ENCODE measurements around the gene PRELID1. TPM values are rescaled to one million over a fixed set of nuclear protein-coding genes. Genes with fewer than 3 reads are reported as not detected.

PRELID1 gene
- total RNA-seq, 1 donor from 2014 or later, result 196 TPM

DNA sequence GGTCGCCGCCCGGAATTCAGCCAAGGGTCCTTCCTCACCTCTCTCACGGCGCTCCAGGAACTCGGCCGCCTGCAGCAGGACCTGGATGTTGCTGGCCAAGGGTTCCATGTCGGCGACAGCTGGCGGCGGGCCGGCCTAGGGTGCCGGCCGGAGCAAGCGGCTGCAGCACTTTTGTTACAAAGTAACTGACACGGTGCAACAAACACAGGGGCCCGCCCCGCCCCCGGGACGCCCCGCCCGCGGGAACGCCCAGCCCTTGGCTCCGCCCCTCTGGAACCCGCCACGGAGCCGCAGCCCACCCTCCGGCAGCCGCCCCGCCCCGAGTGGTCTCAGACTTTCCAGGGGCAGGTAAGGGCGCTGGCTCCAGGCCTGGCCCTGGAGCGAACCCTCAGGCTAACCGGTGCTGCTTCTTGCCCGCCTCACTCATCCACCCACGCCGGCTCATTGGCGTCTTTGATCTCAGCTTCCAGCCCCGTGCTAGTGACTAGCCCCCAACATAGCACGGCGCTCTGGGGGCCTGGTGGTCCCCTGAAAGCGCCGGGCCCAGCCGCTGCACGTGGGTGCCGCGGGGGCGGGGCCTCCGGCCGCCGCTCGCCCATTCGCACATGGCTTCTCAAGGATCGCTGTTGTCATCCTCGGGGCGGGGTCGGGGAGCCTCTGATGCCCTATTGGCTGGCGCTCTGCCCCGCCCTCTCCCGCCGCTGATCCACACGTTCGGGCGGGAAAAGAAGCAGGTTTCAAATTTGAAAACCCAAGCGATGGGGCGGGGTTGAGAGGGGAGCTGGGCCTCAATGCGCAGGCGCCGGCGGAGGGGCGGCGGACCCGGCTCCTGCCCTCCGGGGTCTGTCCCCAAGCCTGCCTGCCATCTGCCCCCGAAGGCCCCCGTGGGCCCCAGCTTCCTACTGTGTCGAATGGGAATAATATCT lies 8.4 kb downstream of the PRELID1 start, which contains the start of gene MXD3:
MXD3 (minus strand) TSS at position 176 of the 926 bp plus-strand sequence; CDS start at position 108, 68 bp downstream.
- no peak for FAIRE-seq
- peak within 1 kb of the TSS; percentile 81 for H3K27ac Mint-ChIP-seq (ENCODE audit: unreplicated experiment)

DNA sequence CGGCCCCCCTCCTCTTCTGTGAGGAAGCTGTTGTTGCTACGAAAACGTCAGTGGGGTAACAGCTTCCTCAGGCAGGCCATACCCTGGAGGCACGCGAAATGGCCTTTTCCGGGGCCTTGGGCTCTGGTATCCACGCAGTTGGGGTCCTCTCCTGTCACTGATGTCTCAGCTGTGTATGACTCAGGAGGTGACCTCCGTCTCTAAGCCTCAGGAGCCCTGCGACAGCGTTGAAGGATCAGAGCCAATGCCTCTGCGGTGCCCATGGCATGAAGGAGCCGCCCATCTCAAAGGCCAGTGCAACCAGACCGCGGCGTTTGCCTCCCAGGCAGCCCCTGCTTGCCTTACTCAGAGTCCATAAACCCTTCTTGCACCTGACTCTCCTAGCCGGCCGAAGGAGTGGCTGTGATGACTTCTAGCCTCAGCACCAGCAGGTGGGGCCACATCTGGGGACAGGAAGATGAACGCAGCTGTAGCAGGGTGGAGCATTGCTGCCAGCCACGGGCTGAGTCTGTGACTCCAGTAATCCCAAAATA lies 9.1 kb downstream of the PRELID1 start:
- no peaks in the 10 kb centered on the region for H3K27me3 ChIP-seq (ENCODE audit: insufficient read depth, low read length)
- FAIRE-seq (no peak), DNase-seq (ENCODE audit: low read depth) (no peak)
- peaks cover 4% of the 10 kb centered on the region for H3K4me1 Mint-ChIP-seq (ENCODE audit: low read depth, unreplicated experiment)
- peaks cover 14% of the 10 kb centered on the region for H3K79me2 ChIP-seq (ENCODE audit: insufficient read depth, low read length)
- TF ChIP-seq, protein P1, sequence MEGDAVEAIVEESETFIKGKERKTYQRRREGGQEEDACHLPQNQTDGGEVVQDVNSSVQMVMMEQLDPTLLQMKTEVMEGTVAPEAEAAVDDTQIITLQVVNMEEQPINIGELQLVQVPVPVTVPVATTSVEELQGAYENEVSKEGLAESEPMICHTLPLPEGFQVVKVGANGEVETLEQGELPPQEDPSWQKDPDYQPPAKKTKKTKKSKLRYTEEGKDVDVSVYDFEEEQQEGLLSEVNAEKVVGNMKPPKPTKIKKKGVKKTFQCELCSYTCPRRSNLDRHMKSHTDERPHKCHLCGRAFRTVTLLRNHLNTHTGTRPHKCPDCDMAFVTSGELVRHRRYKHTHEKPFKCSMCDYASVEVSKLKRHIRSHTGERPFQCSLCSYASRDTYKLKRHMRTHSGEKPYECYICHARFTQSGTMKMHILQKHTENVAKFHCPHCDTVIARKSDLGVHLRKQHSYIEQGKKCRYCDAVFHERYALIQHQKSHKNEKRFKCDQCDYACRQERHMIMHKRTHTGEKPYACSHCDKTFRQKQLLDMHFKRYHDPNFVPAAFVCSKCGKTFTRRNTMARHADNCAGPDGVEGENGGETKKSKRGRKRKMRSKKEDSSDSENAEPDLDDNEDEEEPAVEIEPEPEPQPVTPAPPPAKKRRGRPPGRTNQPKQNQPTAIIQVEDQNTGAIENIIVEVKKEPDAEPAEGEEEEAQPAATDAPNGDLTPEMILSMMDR (IDR thresholded peaks at IDR 0.05; ENCODE audit: insufficient read depth, low read depth, low read length), result no peak
- TF ChIP-seq EZH2 (IDR thresholded peaks at IDR 0.05; ENCODE audit: insufficient read depth, low read length), result no peak
- peak overlapping the region; percentile 68 for H3K9ac ChIP-seq (ENCODE audit: low read length)
- peak overlapping the region; percentile 62 for H3K27ac ChIP-seq (ENCODE audit: low read depth, low read length)
- H3K4me3 ChIP-seq (ENCODE audit: insufficient read depth, low read depth, low read length), result peak overlapping the region; percentile 70
- no peaks in the 10 kb centered on the region for H3K36me3 ChIP-seq (ENCODE audit: insufficient read depth, low read length)
- no peaks in the 10 kb centered on the region for H3K27me3 Mint-ChIP-seq (ENCODE audit: low read depth, unreplicated experiment)
- no peaks in the 10 kb centered on the region for H3K9me3 ChIP-seq (ENCODE audit: insufficient read depth, low read depth, low read length)
- peaks cover 36% of the 10 kb centered on the region for H4K20me1 ChIP-seq (ENCODE audit: insufficient read depth, low read length)
- peaks cover 19% of the 10 kb centered on the region for H3K4me1 ChIP-seq (ENCODE audit: insufficient read depth, low read length)
- peak overlapping the region; percentile 97 for H3K4me2 ChIP-seq (ENCODE audit: low read length)
- H3K36me3 Mint-ChIP-seq (ENCODE audit: low read depth, unreplicated experiment), result peaks cover 3% of the 10 kb centered on the region
- no peak overlapping the region for H3K27ac Mint-ChIP-seq (ENCODE audit: unreplicated experiment)
- peak overlapping the region; percentile 20 for H3K4me3 Mint-ChIP-seq (ENCODE audit: unreplicated experiment)
- no peaks in the 10 kb centered on the region for H3K9me3 Mint-ChIP-seq (ENCODE audit: unreplicated experiment)
- H2AFZ ChIP-seq (ENCODE audit: low read depth, low read length), result peak overlapping the region; percentile 59

More for the DNA sequence above, 8.4 kb downstream of the PRELID1 start, which contains the start of gene MXD3:
- Histone ChIP-seq H3K27ac (ENCODE audit: low read depth, low read length) (peak within 1 kb of the TSS; percentile 81), H4K20me1 (ENCODE audit: insufficient read depth, low read length) (peaks cover 33% of the 10 kb centered on the region), H3K36me3 (ENCODE audit: insufficient read depth, low read length) (peaks cover 1% of the 10 kb centered on the region), H3K27me3 (ENCODE audit: insufficient read depth, low read length) (no peaks in the 10 kb centered on the region), H3K79me2 (ENCODE audit: insufficient read depth, low read length) (peaks cover 18% of the 10 kb centered on the region), H3K9ac (ENCODE audit: low read length) (peak within 1 kb of the TSS; percentile 78), H3K4me1 (ENCODE audit: insufficient read depth, low read length) (peaks cover 19% of the 10 kb centered on the region), H3K9me3 (ENCODE audit: insufficient read depth, low read depth, low read length) (no peaks in the 10 kb centered on the region), H2AFZ (ENCODE audit: low read depth, low read length) (peak within 1 kb of the TSS; percentile 64), H3K4me2 (ENCODE audit: low read length) (peak within 1 kb of the TSS; percentile 97), H3K4me3 (ENCODE audit: insufficient read depth, low read depth, low read length) (peak within 1 kb of the TSS; percentile 70)
- H3K4me3 Mint-ChIP-seq (ENCODE audit: unreplicated experiment), result peak within 1 kb of the TSS; percentile 80
- DNase-seq (ENCODE audit: low read depth), result peak; percentile 74
- no peaks in the 10 kb centered on the region for H3K27me3 Mint-ChIP-seq (ENCODE audit: low read depth, unreplicated experiment)
- peaks cover under 1% of the 10 kb centered on the region for H3K36me3 Mint-ChIP-seq (ENCODE audit: low read depth, unreplicated experiment)
- H3K4me1 Mint-ChIP-seq (ENCODE audit: low read depth, unreplicated experiment), result peaks cover 4% of the 10 kb centered on the region
- TF ChIP-seq, protein P1 (IDR thresholded peaks at IDR 0.05; ENCODE audit: insufficient read depth, low read depth, low read length), result no peak
- no peak for TF ChIP-seq EZH2 (IDR thresholded peaks at IDR 0.05; ENCODE audit: insufficient read depth, low read length)
- H3K9me3 Mint-ChIP-seq (ENCODE audit: unreplicated experiment), result no peaks in the 10 kb centered on the region

Measured in astrocyte (in vitro differentiated cells and primary cell).